Measurements from ENCODE around the gene F7.

GRCh38 chr13:113149711-113150549 is 44.3 kb downstream of the F7 start:
- TF ChIP-seq CTCF (conservative IDR thresholded peaks at IDR 0.05; ENCODE audit: low read depth, low read length) = no peak
- no peak for TF ChIP-seq EZH2phosphoT487 (IDR thresholded peaks at IDR 0.05; ENCODE audit: borderline replicate concordance, low read length)
- no peak for TF ChIP-seq EZH2 (IDR thresholded peaks at IDR 0.05; ENCODE audit: low read length, unreplicated experiment)

Measured in PC-3 (cell line).